NCI-H2107 treated with DMSO at 0.1 percent for 48 hours (cell line): ENCODE results near the gene ST3GAL2.

Experiments
- DNase-seq: peaks from one replicate; lab custom pipeline; 2025; ENCODE audit not compliant: unreplicated experiment; lab: John Stamatoyannopoulos, UW

ST3GAL2 gene

GRCh38 chr16:70438969-70439862 lies at the start of gene ST3GAL2:
Gene ST3GAL2 (minus strand): TSS chr16:70439100. CDS start chr16:70398530, 40,570 bp downstream.
- peak; percentile 75 for DNase-seq

- DNase-seq: no peak
Measured at GRCh38 chr16:70484867-70485266, 46.0 kb upstream of the ST3GAL2 start.

- no peak for DNase-seq
Measured at GRCh38 chr16:70483426-70483825, 44.5 kb upstream of the ST3GAL2 start.

GRCh38 chr16:70482624-70483023 lies 43.7 kb upstream of the ST3GAL2 start:
- DNase-seq: no peak

- no peak for DNase-seq
Measured at GRCh38 chr16:70481929-70482536, 43.1 kb upstream of the ST3GAL2 start.

GRCh38 chr16:70480127-70481105 lies 41.5 kb upstream of the ST3GAL2 start:
- DNase-seq: no peak

GRCh38 chr16:70478912-70479341 lies 40.0 kb upstream of the ST3GAL2 start:
- DNase-seq: no peak

- DNase-seq: no peak
Measured at GRCh38 chr16:70478169-70478568, 39.3 kb upstream of the ST3GAL2 start.

- peak; percentile 6 for DNase-seq
Measured at GRCh38 chr16:70476272-70477020, 37.5 kb upstream of the ST3GAL2 start.

GRCh38 chr16:70475054-70475871 lies 36.4 kb upstream of the ST3GAL2 start:
- no peak for DNase-seq

- no peak for DNase-seq
Measured at GRCh38 chr16:70474320-70475053, 35.6 kb upstream of the ST3GAL2 start.

- DNase-seq: no peak
Measured at GRCh38 chr16:70473446-70474319, 34.8 kb upstream of the ST3GAL2 start.

GRCh38 chr16:70472786-70473433 lies 34.0 kb upstream of the ST3GAL2 start:
- DNase-seq: no peak

- no peak for DNase-seq
Measured at GRCh38 chr16:70470927-70471341, 32.0 kb upstream of the ST3GAL2 start.

GRCh38 chr16:70470141-70470926 lies 31.4 kb upstream of the ST3GAL2 start:
- DNase-seq: no peak

- DNase-seq: no peak
Measured at GRCh38 chr16:70468776-70469525, 30.1 kb upstream of the ST3GAL2 start.
